OCI-LY3 (cell line): ENCODE results near the gene FGF3.

ENCODE experiments used
- H2AFZ ChIP-seq: fragments of 200-600, 300-600 bp; shearing (Covaris generic); 2 replicates; pipeline ENCODE4 v1.6.0; 2014; ENCODE audit warnings: antibody characterized with exemption, low read depth, low read length
- H3K27ac ChIP-seq: fragments of 200-600, 300-600 bp; sonication (generic); 2 replicates; pipeline ENCODE4 v1.5.1; 2014; ENCODE audit warnings: mild to moderate bottlenecking, low read length, moderate library complexity, mixed read lengths
- H3K27me3 ChIP-seq: fragments of 200-600, 300-600 bp; sonication (generic); 2 replicates; pipeline ENCODE4 v1.6.1; 2014; ENCODE audit warnings: low read depth, low read length, mixed read lengths
- H3K36me3 ChIP-seq: fragments of 200-600, 300-600 bp; sonication (generic); replicated peaks from 2 replicates; pipeline ENCODE3; 2014; ENCODE audit warnings: low read depth, low read length, mixed read lengths
- H3K4me1 ChIP-seq: fragments of 300-600, 200-600 bp; sonication (generic); 2 replicates; pipeline ENCODE4 v1.6.1; 2014; ENCODE audit warnings: low read length, mixed read lengths
- H3K4me2 ChIP-seq: fragments of 200-600, 300-600 bp; sonication (generic); 2 replicates; pipeline ENCODE4 v1.6.1; 2014; ENCODE audit warnings: low read length, mixed read lengths
- H3K4me3 ChIP-seq: fragments of 300-600, 200-600 bp; sonication (generic); 2 replicates; pipeline ENCODE4 v1.5.1; 2014; ENCODE audit warnings: antibody characterized with exemption, mild to moderate bottlenecking, low read length, moderate library complexity
- H3K79me2 ChIP-seq: fragments of 300-600, 200-600 bp; shearing (Covaris generic); 2 replicates; pipeline ENCODE4 v1.6.1; 2014; ENCODE audit warnings: mild to moderate bottlenecking, low read length, mixed read lengths
- H3K9ac ChIP-seq: fragments of 300-600, 200-600 bp; shearing (Covaris generic); 2 replicates; pipeline ENCODE4 v1.6.0; 2014; ENCODE audit warnings: mild to moderate bottlenecking, low read length, moderate library complexity
- H3K9me3 ChIP-seq: fragments of 200-600, 300-600 bp; shearing (Covaris generic); 2 replicates; pipeline ENCODE4 v1.6.1; 2014; ENCODE audit warnings: low read length, mixed read lengths; ENCODE audit not compliant: insufficient read depth
- H4K20me1 ChIP-seq: fragments of 200-600, 300-600 bp; sonication (generic); 2 replicates; pipeline ENCODE4 v1.6.1; 2016; ENCODE audit warnings: low read length, mixed read lengths; ENCODE audit not compliant: insufficient read depth
- CTCF ChIP-seq: fragments of 200-600, 300-600 bp; sonication (generic); IDR thresholded peaks from 2 replicates; pipeline ENCODE4 v1.5.1; 2014; ENCODE audit warnings: antibody characterized with exemption, low read length, low read depth
- EZH2phosphoT487 ChIP-seq: fragments of 200-600 bp; shearing (Covaris generic); IDR thresholded peaks from 2 replicates; pipeline ENCODE4 v1.6.1; 2018; ENCODE audit warnings: antibody characterized with exemption, mixed run types, low read depth

FGF3 gene

DNA sequence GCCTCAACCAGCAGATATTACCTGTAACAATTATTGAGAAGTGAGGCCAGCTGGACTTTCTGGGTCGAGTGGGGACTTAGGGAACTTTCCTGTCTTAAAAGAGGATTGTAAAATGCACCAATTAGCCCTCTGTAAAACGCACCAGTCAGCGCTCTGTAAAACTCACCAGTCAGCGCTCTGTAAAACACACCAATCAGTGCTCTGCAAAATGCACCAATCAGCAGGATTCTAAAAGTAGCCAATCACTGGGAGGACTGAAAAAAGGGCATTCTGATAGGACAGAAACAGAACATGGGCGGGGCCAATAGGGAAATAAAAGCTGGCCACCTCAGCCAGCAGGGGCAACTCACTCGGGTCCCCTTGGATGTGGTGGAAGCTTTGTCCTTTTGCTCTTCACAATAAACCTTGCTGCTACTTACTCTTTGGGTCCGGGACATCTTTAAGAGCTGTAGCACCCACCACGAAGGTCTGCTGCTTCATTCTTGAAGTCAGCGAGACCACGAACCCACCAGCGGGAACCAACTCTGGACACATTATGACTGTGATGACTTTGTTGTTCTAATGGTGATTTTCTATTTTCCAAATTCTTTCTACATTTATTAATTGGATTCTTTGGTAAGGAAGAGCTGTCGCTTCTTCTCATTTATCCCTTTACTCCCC is 40.2 kb upstream of the FGF3 start:
- Histone ChIP-seq H3K4me2 (no peak overlapping the region), H3K36me3 (no peaks in the 10 kb centered on the region), H3K27me3 (peaks cover 10% of the 10 kb centered on the region; the same call in 1 of the 2 replicates), H3K4me1 (peaks cover 7% of the 10 kb centered on the region), H3K9ac (no peak overlapping the region), H2AFZ (no peak overlapping the region), H3K4me3 (no peak overlapping the region), H3K9me3 (no peaks in the 10 kb centered on the region), H3K79me2 (no peaks in the 10 kb centered on the region), H3K27ac (no peak overlapping the region), H4K20me1 (no peaks in the 10 kb centered on the region)
- TF ChIP-seq CTCF, result no peak
- TF ChIP-seq EZH2phosphoT487, result no peak

DNA sequence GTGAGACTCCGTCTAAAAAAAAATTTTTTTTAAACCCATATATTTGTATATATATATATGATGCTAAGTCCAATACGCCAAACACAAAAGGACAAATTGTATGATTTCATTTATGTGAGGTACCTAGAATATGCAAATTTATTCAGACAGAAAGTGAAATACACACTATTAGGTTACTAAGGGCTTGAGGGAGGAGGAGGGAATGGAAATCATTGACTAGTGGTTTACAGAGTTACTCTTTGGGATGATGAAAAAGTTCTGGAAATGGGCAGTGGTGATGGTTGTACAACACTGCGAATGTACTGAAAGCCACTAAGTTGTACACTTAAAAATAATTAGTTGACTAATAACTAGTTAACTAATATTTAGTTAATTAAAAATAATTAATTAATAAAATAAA is 36.2 kb upstream of the FGF3 start:
- Histone ChIP-seq H3K4me2 (no peak overlapping the region), H3K4me1 (peaks cover 7% of the 10 kb centered on the region), H3K27me3 (peaks cover 33% of the 10 kb centered on the region), H3K9me3 (no peaks in the 10 kb centered on the region), H3K79me2 (no peaks in the 10 kb centered on the region), H3K36me3 (no peaks in the 10 kb centered on the region), H3K9ac (no peak overlapping the region), H3K4me3 (no peak overlapping the region), H3K27ac (no peak overlapping the region), H4K20me1 (no peaks in the 10 kb centered on the region), H2AFZ (no peak overlapping the region)
- TF ChIP-seq EZH2phosphoT487, result no peak
- no peak for TF ChIP-seq CTCF

- Histone ChIP-seq H3K4me3 (no peak overlapping the region), H3K79me2 (no peaks in the 10 kb centered on the region), H3K36me3 (no peaks in the 10 kb centered on the region), H3K4me1 (peaks cover 7% of the 10 kb centered on the region), H3K27me3 (peaks cover 33% of the 10 kb centered on the region), H3K9me3 (no peaks in the 10 kb centered on the region), H4K20me1 (no peaks in the 10 kb centered on the region), H2AFZ (no peak overlapping the region), H3K9ac (no peak overlapping the region), H3K27ac (no peak overlapping the region), H3K4me2 (no peak overlapping the region)
- TF ChIP-seq CTCF, result no peak
- no peak for TF ChIP-seq EZH2phosphoT487
Observed at GRCh38 chr11:69854713-69855112, 35.5 kb upstream of the FGF3 start.

DNA sequence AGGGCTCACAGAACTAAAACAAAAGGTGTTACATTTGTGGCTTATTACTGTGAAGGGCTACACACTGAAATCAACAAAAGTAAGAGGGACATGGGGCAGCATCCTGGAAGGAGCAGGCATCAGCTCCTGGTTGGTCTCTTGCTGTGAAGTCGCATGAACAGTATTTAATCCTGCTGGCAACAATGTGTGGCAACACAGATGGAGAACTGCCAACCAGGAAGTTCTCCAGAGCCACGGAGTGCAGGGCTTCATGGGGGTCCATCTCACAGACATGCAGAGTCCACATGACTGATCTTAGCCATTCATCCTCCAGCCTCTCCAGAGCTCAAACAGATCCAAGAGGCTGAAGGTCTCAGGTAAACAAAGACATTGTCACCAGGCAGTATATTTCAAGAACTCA is 32.8 kb upstream of the FGF3 start:
- no peak overlapping the region for H3K4me2 ChIP-seq
- no peaks in the 10 kb centered on the region for H3K79me2 ChIP-seq
- no peaks in the 10 kb centered on the region for H3K9me3 ChIP-seq
- H2AFZ ChIP-seq, result no peak overlapping the region
- no peak overlapping the region for H3K4me3 ChIP-seq
- no peak overlapping the region for H3K9ac ChIP-seq
- H4K20me1 ChIP-seq, result no peaks in the 10 kb centered on the region
- H3K27me3 ChIP-seq, result peaks cover 35% of the 10 kb centered on the region
- no peak for TF ChIP-seq CTCF
- TF ChIP-seq EZH2phosphoT487, result no peak
- H3K27ac ChIP-seq, result no peak overlapping the region
- H3K36me3 ChIP-seq, result no peaks in the 10 kb centered on the region
- H3K4me1 ChIP-seq, result peaks cover 1% of the 10 kb centered on the region; the same call in 1 of the 2 replicates
